ENCODE data around the gene ZNF443.
"Not testable (repeated sequence)": the region's sequence is repeated elsewhere in the genome, so short reads cannot be mapped to it uniquely, and the experiment has no call there.

Gene ZNF443

DNA sequence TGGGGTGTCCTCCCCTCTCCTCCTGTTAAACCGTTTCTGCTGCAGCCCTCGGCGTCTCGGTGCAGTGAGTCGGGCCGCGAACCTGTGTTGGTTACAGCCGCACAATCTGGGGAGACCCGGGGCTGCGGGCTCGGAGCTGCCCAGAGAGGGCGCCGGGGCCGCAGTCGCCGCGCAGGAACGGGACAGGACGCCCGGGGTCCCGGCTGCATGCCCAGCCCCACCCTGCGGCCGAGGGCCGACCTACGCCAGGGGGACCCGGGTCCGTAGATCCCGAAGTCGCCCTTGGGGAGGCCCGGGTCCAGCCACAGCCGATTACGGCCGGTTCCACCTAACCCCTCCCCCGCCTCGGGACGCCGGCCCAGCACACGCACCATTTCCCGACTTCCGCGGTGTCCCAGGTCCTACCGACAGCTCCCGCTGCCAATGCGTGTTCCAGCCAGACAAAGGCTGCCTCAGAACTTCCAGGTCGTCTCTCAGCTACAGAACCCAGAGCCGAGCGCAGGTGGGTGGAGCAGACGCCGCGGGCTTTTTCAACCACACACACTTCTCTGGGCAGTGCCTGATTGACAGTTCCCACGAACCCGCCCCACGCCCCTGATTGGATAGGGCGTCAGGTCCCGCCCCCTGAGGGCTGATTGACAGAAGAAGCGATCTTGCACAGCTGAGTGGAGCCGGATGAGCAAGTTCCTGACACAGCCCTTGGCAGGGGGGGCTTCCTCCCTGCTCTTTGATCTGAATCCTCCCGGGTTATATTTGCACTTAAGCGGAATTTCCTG is at the start of gene ZNF443:
Gene ZNF443, minus strand, starts transcription at position 481 of the 776 bp plus-strand sequence. Its CDS starts 107 bp downstream, at position 374.
- DNase-seq: peak; percentile 100
- in situ Hi-C loops (cut with MboI; ENCODE audit: low pct_unique_long_range_greater_than_20kb, low sequenced_read_pairs): no loop called here

- not testable (repeated sequence) for DNase-seq
Measured at GRCh38 chr19:12486265-12486783, 45.5 kb upstream of the ZNF443 start.

DNA sequence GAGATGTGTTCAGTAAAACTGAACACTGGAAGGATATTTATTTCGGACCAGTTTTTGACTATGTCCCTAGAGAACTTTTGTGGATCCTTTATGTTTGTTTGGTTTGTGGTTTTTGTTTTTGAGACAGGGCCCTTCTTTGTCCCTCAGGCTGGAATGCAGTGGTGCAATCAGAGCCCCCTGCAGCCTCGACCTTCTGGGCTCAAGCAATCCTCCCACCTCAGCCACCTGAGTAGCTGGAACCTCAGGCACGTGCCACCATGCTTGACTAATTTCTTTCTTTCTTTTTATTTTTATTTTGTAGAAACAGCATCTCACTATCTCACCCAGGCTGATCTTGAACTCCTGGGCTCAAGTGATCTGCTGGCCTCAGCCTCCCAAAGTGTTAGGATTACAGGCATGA is 44.8 kb upstream of the ZNF443 start:
- DNase-seq: no peak
- in situ Hi-C loops (cut with MboI; ENCODE audit: low pct_unique_long_range_greater_than_20kb, low sequenced_read_pairs): no loop called here

More at GRCh38 chr19:12486265-12486783, 45.5 kb upstream of the ZNF443 start:
- in situ Hi-C loops (cut with MboI; ENCODE audit: low pct_unique_long_range_greater_than_20kb, low sequenced_read_pairs): not testable (repeated sequence)

DNA sequence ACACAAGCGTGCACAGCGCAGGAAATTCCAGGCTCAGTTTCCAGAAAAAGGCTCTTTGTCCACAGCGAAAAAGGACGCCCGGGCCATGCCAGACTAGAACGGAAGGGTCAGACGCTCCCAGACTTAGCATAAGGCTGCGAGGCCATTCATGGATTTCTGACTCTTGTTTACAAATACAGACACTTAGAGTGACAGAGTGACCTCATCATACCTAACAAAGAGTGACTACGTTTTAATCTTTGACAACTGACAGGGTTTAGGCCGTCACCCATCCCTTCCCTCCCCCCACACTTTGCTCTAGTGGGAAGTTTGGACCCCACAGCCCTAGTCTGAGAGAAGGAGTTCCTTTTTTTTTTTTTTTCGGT is 44.2 kb upstream of the ZNF443 start:
- no peak for DNase-seq
- in situ Hi-C loops (cut with MboI; ENCODE audit: low pct_unique_long_range_greater_than_20kb, low sequenced_read_pairs): no loop called here

- in situ Hi-C loops (cut with MboI; ENCODE audit: low pct_unique_long_range_greater_than_20kb, low sequenced_read_pairs): no loop called here
- DNase-seq: peak; percentile 92
Measured at GRCh38 chr19:12484371-12485051, 43.7 kb upstream of the ZNF443 start, which contains the start of gene ZNF709. Gene ZNF709 (minus strand): TSS chr19:12484816. CDS start chr19:12484657, 159 bp downstream.

DNA sequence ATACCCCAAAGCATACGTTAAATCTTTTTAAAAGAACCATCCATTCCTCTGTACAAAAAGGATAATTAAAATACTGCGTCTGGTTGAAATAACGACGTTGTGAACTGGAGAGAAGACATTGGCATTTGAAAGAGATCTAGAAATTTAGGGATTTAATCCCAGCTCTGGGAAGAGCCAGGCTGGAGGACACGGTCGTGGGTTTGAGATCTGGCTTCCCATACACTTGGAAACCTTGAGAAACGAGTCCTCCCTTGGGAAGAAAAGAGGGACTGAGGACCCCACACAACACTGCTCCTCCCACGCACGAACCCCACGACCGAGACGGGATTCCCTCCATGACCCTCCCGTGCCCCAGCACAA is 43.2 kb upstream of the ZNF443 start:
- no peak for DNase-seq
- in situ Hi-C loops (cut with MboI; ENCODE audit: low pct_unique_long_range_greater_than_20kb, low sequenced_read_pairs): no loop called here

DNA sequence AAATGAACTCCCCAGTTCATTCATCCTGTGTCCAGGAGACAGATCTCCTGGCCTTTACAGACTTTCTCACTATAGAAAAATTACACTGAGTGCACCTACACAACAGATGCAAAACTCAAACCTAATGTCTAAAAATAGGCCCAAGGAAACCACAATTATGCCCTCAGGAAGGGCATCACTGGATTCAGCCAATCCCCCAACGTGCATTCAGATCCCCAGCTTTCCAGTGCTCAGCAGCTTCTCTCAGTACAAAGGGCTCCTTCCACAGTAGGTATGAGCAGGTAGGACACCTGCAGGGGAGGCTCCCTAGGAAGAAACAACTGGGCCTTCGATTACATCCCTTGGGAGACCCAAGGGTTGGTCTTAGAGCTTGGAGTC is 41.7 kb upstream of the ZNF443 start:
- in situ Hi-C loops (cut with MboI; ENCODE audit: low pct_unique_long_range_greater_than_20kb, low sequenced_read_pairs): no loop called here
- DNase-seq: peak; percentile 63

GRCh38 chr19:12481781-12482508 is 41.1 kb upstream of the ZNF443 start:
- DNase-seq: peak; percentile 20
- in situ Hi-C loops (cut with MboI; ENCODE audit: low pct_unique_long_range_greater_than_20kb, low sequenced_read_pairs): no loop called here

DNA sequence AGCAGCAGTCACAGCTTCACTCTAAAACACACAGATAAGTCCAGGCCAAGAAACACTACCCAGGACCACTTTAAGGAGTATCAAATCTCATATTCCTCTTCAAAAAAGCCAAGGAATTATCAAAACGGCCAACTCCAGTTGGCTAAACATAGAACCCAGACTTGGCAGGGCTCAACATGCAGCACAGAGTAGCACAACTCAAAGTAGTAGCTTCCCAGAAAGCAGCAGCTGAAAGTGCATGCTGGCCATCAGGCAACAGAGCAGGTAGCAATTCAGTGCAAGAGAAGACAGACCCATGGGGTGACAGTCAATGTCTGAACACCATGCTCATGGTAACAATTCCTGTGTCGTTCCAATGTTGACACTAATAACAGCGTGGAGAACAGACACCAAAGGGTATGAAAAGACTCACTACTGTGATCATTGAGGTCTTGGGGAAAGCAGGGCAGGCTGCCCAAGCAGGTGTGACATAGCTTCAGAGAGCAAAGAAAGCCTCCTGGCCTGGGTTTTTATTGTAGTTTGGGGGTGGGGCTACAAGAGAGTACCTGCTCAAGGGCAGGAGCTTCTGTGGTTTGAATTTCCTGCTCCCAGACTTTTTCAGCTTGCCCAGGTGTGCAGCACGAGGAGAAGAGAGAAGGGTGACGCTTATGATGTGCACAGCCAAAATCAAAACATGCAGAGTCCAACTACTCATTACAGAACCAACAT is 37.6 kb upstream of the ZNF443 start:
- in situ Hi-C loops (cut with MboI; ENCODE audit: low pct_unique_long_range_greater_than_20kb, low sequenced_read_pairs): no loop called here
- DNase-seq: no peak

- in situ Hi-C loops (cut with MboI; ENCODE audit: low pct_unique_long_range_greater_than_20kb, low sequenced_read_pairs); DNase-seq: not testable (repeated sequence)
Measured at GRCh38 chr19:12467651-12468050, 26.8 kb upstream of the ZNF443 start.

DNA sequence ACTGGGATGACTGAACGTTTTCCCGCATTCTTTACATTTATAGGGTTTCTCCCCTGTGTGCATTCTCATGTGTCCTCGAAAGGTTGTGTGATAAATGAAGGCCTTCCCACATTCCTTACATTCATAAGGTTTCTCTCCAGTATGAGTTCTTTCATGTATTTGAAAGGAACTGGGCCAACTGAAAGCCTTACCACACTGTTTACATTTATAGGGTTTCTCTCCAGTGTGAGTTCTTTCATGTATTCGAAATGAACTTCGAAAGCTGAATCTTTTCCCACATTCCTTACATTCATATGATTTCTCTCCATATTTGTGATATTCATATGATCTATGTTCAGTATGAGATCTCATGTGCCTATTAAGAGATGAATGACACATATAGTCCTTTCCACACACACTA is 24.4 kb upstream of the ZNF443 start:
- in situ Hi-C loops (cut with MboI; ENCODE audit: low pct_unique_long_range_greater_than_20kb, low sequenced_read_pairs): no loop called here
- DNase-seq: peak; percentile 16

DNA sequence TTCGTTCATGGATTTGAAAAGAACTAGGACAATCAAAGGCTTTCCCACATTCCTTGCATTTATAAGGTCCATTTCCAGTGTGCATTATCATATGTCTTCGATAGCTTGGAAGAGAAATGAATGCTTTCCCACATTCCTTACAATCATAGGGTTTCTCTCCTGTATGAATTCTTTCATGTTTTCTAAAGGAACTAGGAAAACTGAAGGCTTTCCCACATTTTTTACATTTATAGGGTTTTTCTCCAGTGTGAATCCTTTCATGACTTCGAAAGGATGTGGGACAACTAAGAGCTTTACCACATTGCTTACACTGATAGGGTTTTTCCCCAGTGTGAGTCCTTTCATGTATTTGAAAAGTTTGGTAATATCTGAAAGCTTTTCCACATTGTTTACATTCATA is 23.9 kb upstream of the ZNF443 start:
- DNase-seq: peak; percentile 16
- in situ Hi-C loops (cut with MboI; ENCODE audit: low pct_unique_long_range_greater_than_20kb, low sequenced_read_pairs): no loop called here

DNA sequence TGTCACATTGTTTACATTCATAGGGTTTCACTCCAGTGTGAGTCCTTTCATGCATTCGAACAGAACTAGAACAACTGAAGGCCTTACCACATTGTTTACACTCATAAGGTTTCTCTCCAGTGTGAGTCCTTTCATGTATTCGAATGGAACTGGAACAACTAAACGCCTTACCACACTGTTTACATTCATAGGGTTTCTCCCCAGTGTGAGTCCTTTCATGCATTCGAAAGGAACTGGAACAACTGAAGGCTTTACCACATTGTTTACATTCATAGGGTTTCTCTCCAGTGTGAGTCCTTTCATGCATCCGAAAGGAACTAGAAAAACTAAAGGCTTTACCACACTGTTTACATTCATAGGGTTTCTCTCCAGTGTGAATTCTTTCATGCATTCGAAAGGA is 23.3 kb upstream of the ZNF443 start:
- DNase-seq; in situ Hi-C loops (cut with MboI; ENCODE audit: low pct_unique_long_range_greater_than_20kb, low sequenced_read_pairs): not testable (repeated sequence)

DNA sequence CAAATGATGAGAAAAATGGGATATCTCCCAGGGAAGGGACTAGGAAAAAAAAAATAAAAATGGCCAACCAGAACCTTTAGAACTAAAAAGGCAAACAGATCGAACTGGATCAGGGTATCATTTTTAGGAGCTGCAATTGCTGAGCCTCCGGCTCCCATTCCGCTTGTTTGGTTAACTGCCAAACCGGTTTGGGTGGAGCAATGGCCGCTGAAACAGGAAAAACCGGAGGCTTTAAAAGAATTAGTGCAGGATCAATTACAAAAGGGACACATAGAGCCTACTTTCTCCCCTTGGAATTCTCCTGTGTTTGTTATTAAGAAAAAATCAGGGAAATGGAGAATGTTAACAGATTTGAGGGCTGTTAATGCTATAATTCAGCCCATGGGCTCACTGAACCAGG is 12.7 kb upstream of the ZNF443 start:
- in situ Hi-C loops (cut with MboI; ENCODE audit: low pct_unique_long_range_greater_than_20kb, low sequenced_read_pairs): no loop called here
- DNase-seq: no peak

- no peak for DNase-seq
- in situ Hi-C loops (cut with MboI; ENCODE audit: low pct_unique_long_range_greater_than_20kb, low sequenced_read_pairs): no loop called here
Measured at GRCh38 chr19:12450844-12451243, 10.0 kb upstream of the ZNF443 start.

- in situ Hi-C loops (cut with MboI; ENCODE audit: low pct_unique_long_range_greater_than_20kb, low sequenced_read_pairs): no loop called here
- no peak for DNase-seq
Measured at GRCh38 chr19:12448808-12449207, 8.0 kb upstream of the ZNF443 start.

- in situ Hi-C loops (cut with MboI; ENCODE audit: low pct_unique_long_range_greater_than_20kb, low sequenced_read_pairs): not testable (repeated sequence)
- peak; percentile 68 for DNase-seq
Measured at GRCh38 chr19:12439686-12440540, 908 bp downstream of the ZNF443 start.

DNA sequence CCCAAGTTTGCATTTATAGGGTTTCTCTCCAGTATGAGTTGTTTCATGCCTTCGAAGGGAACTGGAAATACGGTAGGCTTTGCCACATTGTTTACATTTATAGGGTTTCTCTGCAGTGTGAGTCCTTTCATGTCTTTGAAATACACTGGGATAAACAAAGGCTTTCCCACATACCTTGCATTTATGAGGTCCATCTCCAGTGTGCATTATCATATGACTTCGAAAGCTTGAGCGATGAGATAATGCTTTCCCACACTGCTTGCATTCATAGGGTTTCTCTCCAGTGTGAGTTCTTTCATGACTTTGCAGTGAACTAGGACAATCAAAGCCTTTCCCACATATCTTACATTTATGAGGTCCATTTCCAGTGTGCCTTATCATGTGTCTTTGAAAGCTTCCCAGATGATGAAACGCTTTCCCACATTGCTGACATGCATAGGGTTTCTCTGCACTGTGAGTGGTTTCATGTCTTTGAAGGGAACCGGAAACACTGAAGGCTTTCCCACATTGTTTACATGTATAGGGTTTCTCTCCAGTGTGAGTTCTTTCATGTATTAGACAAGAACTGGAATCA is 10.0 kb downstream of the ZNF443 start:
- in situ Hi-C loops (cut with MboI; ENCODE audit: low pct_unique_long_range_greater_than_20kb, low sequenced_read_pairs); DNase-seq: not testable (repeated sequence)

Data from KBM-7 (cell line).